Measurements from ENCODE around the gene APLP2.

GRCh38 chr11:130159139-130159538 is 89.4 kb downstream of the APLP2 start:
- TF ChIP-seq CTCF (IDR thresholded peaks at IDR 0.05) (no peak), POLR2A (IDR thresholded peaks at IDR 0.05) (no peak), EP300 (IDR thresholded peaks at IDR 0.05) (no peak)
